WTC11 (cell line): ENCODE data around the gene TNFRSF6B. TPM values are rescaled to one million over a fixed set of nuclear protein-coding genes. Genes with fewer than 3 reads are reported as not detected.
A peak's percentile ranks its signal among the peaks of the same experiment; 100 is the strongest.

ENCODE experiments used
- ELF4 ChIP-seq: sonication (generic); formaldehyde crosslinking; IDR thresholded peaks from 2 replicates; pipeline ENCODE4 v1.8.1; 2022; ENCODE audit warnings: low read depth, mild to moderate bottlenecking, moderate library complexity, missing genetic modification reagents
- ETV6 ChIP-seq: sonication (generic); formaldehyde crosslinking; IDR thresholded peaks from 2 replicates; pipeline ENCODE4 v1.8.1; 2022; ENCODE audit warnings: mild to moderate bottlenecking, missing genetic modification reagents
- FOXJ3 ChIP-seq: sonication (generic); formaldehyde crosslinking; IDR thresholded peaks from 2 replicates; pipeline ENCODE4 v1.9.0; 2021; ENCODE audit warnings: missing genetic modification reagents, mild to moderate bottlenecking, borderline replicate concordance
- FOXK1 ChIP-seq: sonication (generic); formaldehyde crosslinking; IDR thresholded peaks from 2 replicates; pipeline ENCODE4 v1.8.0; 2022; ENCODE audit warnings: mild to moderate bottlenecking, moderate library complexity, missing genetic modification reagents
- IRF2 ChIP-seq: sonication (generic); formaldehyde crosslinking; IDR thresholded peaks from 2 replicates; pipeline ENCODE4 v1.8.0; 2022; ENCODE audit warnings: low read depth, missing genetic modification reagents, borderline replicate concordance
- NFE2L1 ChIP-seq: sonication (generic); formaldehyde crosslinking; IDR thresholded peaks from 2 replicates; pipeline ENCODE4 v1.8.1; 2023; ENCODE audit warnings: missing genetic modification reagents
- NR1H2 ChIP-seq: sonication (generic); formaldehyde crosslinking; IDR thresholded peaks from 2 replicates; pipeline ENCODE4 v1.9.0; 2021; ENCODE audit warnings: mild to moderate bottlenecking, moderate library complexity, missing genetic modification reagents
- OVOL2 ChIP-seq: fragments of 250-450 bp; sonication (Bioruptor Pico); IDR thresholded peaks from 2 replicates; pipeline ENCODE4 v1.9.0; 2021; ENCODE audit warnings: mild to moderate bottlenecking, borderline replicate concordance
- SMAD3 ChIP-seq: sonication (generic); formaldehyde crosslinking; IDR thresholded peaks from 2 replicates; pipeline ENCODE4 v1.8.0; 2022; ENCODE audit warnings: missing genetic modification reagents, mild to moderate bottlenecking, borderline replicate concordance
- TEAD1 ChIP-seq: sonication (generic); formaldehyde crosslinking; IDR thresholded peaks from 2 replicates; pipeline ENCODE4 v1.8.0; 2022; ENCODE audit warnings: mild to moderate bottlenecking, missing genetic modification reagents
- TP53 ChIP-seq: sonication (generic); formaldehyde crosslinking; IDR thresholded peaks from 2 replicates; pipeline ENCODE4 v1.8.1; 2023; ENCODE audit warnings: mild to moderate bottlenecking, missing genetic modification reagents
- ZBTB21 ChIP-seq: sonication (generic); formaldehyde crosslinking; IDR thresholded peaks from 2 replicates; pipeline ENCODE4 v1.8.1; 2023; ENCODE audit warnings: mild to moderate bottlenecking, missing genetic modification reagents, borderline replicate concordance
- ZNF423 ChIP-seq: fragments of 250-450 bp; sonication (Bioruptor Pico); IDR thresholded peaks from 2 replicates; pipeline ENCODE4 v2.1.2; 2022; ENCODE audit warnings: mild to moderate bottlenecking, moderate library complexity
- total RNA-seq: library from RNA; stranded (reverse); gene quantifications from 3 replicates; pipeline ENCODE4 v1.2.3, GENCODE V29; 2021
- TF ChIP-seq, protein P1 (sequence below): sonication (generic); formaldehyde crosslinking; IDR thresholded peaks from 2 replicates; pipeline ENCODE4 v1.8.0; 2023; ENCODE audit warnings: missing genetic modification reagents, mild to moderate bottlenecking, borderline replicate concordance
- TF ChIP-seq, protein P2 (sequence below): sonication (generic); formaldehyde crosslinking; IDR thresholded peaks from 2 replicates; pipeline ENCODE4 v1.8.0; 2022; ENCODE audit warnings: mild to moderate bottlenecking, missing genetic modification reagents
- TF ChIP-seq, protein P3 (sequence below): fragments of 250-450 bp; sonication (Bioruptor Pico); IDR thresholded peaks from 2 replicates; pipeline ENCODE4 v1.9.0; 2021; ENCODE audit warnings: mild to moderate bottlenecking
- TF ChIP-seq, protein P4 (sequence below): sonication (generic); formaldehyde crosslinking; IDR thresholded peaks from 2 replicates; pipeline ENCODE4 v1.8.0; 2022; ENCODE audit warnings: mild to moderate bottlenecking, missing genetic modification reagents
- TF ChIP-seq, protein P5 (sequence below): sonication (generic); formaldehyde crosslinking; IDR thresholded peaks from 2 replicates; pipeline ENCODE4 v1.8.0; 2023; ENCODE audit warnings: mild to moderate bottlenecking, missing genetic modification reagents
- TF ChIP-seq, protein P6 (sequence below): fragments of 250-450 bp; sonication (Bioruptor Pico); IDR thresholded peaks from 2 replicates; pipeline ENCODE4 v2.1.2; 2022; ENCODE audit warnings: mild to moderate bottlenecking, moderate library complexity
- TF ChIP-seq, protein P7 (sequence below): fragments of 250-450 bp; sonication (Bioruptor Pico); IDR thresholded peaks from 2 replicates; pipeline ENCODE4 v1.9.0; 2021; ENCODE audit warnings: mild to moderate bottlenecking, borderline replicate concordance

The TNFRSF6B gene
- total RNA-seq, 1 experiment from 2014 or later: not detected

DNA sequence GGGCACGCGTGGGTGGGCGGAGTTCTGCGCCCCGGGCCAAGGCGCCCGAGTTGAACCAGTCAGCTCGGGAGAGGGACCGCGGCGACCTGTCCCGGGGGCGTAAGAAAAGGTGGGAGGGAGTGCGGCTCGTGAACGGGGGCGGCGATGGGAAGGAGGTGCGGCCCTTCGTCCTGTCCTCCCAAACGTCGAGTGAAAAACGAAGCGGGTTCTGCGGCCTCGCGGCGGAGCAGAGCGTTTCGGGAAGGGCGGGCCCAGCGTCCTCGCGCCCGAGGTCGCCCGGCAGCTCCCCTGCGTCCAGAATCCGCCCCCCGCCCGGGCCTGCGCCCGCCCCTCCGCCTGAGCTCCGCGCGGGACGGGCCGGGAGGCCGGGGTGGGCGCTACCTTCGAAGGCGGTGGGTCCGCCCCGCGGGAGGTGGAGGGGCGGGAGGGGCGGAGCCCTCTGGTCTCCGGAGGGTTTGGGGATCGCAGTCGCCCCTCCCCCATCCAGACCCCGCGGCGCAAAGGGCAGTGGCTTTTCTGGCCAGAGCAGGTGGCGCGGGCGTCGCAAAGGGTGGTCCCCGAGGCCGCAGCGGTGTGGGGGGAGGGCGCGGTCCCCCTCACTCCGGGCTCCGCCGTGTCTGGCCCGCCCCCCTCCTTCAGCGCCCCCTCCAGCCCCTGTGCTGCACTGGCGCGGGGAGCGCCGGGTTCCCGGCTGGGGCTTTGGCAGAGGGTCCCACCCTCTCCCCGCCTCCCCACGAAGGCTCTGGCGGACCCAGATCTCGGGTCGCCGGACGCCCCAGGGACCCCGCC is 44.1 kb upstream of the TNFRSF6B start (continued):
- TF ChIP-seq TEAD1 (0 out of 2 replicates have a peak, but pooled peaks have one; percentile 32), ELF4 (CRISPR knock-in tag) (0 out of 2 replicates have a peak, but pooled peaks have one; percentile 81), IRF2 (CRISPR knock-in tag) (no peak), ETV6 (CRISPR knock-in tag) (no peak), ZNF423 (CRISPR knock-in tag) (peak; percentile 43), NR1H2 (CRISPR knock-in tag) (no peak), SMAD3 (CRISPR knock-in tag) (no peak), NFE2L1 (CRISPR knock-in tag) (no peak), FOXJ3 (CRISPR knock-in tag) (no peak), OVOL2 (no peak), FOXK1 (no peak), ZBTB21 (CRISPR knock-in tag) (no peak), TP53 (no peak)
- TF ChIP-seq, protein P1, sequence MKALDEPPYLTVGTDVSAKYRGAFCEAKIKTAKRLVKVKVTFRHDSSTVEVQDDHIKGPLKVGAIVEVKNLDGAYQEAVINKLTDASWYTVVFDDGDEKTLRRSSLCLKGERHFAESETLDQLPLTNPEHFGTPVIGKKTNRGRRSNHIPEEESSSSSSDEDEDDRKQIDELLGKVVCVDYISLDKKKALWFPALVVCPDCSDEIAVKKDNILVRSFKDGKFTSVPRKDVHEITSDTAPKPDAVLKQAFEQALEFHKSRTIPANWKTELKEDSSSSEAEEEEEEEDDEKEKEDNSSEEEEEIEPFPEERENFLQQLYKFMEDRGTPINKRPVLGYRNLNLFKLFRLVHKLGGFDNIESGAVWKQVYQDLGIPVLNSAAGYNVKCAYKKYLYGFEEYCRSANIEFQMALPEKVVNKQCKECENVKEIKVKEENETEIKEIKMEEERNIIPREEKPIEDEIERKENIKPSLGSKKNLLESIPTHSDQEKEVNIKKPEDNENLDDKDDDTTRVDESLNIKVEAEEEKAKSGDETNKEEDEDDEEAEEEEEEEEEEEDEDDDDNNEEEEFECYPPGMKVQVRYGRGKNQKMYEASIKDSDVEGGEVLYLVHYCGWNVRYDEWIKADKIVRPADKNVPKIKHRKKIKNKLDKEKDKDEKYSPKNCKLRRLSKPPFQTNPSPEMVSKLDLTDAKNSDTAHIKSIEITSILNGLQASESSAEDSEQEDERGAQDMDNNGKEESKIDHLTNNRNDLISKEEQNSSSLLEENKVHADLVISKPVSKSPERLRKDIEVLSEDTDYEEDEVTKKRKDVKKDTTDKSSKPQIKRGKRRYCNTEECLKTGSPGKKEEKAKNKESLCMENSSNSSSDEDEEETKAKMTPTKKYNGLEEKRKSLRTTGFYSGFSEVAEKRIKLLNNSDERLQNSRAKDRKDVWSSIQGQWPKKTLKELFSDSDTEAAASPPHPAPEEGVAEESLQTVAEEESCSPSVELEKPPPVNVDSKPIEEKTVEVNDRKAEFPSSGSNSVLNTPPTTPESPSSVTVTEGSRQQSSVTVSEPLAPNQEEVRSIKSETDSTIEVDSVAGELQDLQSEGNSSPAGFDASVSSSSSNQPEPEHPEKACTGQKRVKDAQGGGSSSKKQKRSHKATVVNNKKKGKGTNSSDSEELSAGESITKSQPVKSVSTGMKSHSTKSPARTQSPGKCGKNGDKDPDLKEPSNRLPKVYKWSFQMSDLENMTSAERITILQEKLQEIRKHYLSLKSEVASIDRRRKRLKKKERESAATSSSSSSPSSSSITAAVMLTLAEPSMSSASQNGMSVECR: no peak
- TF ChIP-seq, protein P2, sequence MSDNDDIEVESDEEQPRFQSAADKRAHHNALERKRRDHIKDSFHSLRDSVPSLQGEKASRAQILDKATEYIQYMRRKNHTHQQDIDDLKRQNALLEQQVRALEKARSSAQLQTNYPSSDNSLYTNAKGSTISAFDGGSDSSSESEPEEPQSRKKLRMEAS (CRISPR knock-in tag): peak; percentile 48; the same call in 1 of the 2 replicates
- TF ChIP-seq, protein P3, sequence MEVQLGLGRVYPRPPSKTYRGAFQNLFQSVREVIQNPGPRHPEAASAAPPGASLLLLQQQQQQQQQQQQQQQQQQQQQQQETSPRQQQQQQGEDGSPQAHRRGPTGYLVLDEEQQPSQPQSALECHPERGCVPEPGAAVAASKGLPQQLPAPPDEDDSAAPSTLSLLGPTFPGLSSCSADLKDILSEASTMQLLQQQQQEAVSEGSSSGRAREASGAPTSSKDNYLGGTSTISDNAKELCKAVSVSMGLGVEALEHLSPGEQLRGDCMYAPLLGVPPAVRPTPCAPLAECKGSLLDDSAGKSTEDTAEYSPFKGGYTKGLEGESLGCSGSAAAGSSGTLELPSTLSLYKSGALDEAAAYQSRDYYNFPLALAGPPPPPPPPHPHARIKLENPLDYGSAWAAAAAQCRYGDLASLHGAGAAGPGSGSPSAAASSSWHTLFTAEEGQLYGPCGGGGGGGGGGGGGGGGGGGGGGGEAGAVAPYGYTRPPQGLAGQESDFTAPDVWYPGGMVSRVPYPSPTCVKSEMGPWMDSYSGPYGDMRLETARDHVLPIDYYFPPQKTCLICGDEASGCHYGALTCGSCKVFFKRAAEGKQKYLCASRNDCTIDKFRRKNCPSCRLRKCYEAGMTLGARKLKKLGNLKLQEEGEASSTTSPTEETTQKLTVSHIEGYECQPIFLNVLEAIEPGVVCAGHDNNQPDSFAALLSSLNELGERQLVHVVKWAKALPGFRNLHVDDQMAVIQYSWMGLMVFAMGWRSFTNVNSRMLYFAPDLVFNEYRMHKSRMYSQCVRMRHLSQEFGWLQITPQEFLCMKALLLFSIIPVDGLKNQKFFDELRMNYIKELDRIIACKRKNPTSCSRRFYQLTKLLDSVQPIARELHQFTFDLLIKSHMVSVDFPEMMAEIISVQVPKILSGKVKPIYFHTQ (CRISPR knock-in tag): no peak
- TF ChIP-seq, protein P4, sequence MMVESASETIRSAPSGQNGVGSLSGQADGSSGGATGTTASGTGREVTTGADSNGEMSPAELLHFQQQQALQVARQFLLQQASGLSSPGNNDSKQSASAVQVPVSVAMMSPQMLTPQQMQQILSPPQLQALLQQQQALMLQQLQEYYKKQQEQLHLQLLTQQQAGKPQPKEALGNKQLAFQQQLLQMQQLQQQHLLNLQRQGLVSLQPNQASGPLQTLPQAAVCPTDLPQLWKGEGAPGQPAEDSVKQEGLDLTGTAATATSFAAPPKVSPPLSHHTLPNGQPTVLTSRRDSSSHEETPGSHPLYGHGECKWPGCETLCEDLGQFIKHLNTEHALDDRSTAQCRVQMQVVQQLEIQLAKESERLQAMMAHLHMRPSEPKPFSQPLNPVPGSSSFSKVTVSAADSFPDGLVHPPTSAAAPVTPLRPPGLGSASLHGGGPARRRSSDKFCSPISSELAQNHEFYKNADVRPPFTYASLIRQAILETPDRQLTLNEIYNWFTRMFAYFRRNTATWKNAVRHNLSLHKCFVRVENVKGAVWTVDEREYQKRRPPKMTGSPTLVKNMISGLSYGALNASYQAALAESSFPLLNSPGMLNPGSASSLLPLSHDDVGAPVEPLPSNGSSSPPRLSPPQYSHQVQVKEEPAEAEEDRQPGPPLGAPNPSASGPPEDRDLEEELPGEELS (CRISPR knock-in tag): no peak
- TF ChIP-seq, protein P5, sequence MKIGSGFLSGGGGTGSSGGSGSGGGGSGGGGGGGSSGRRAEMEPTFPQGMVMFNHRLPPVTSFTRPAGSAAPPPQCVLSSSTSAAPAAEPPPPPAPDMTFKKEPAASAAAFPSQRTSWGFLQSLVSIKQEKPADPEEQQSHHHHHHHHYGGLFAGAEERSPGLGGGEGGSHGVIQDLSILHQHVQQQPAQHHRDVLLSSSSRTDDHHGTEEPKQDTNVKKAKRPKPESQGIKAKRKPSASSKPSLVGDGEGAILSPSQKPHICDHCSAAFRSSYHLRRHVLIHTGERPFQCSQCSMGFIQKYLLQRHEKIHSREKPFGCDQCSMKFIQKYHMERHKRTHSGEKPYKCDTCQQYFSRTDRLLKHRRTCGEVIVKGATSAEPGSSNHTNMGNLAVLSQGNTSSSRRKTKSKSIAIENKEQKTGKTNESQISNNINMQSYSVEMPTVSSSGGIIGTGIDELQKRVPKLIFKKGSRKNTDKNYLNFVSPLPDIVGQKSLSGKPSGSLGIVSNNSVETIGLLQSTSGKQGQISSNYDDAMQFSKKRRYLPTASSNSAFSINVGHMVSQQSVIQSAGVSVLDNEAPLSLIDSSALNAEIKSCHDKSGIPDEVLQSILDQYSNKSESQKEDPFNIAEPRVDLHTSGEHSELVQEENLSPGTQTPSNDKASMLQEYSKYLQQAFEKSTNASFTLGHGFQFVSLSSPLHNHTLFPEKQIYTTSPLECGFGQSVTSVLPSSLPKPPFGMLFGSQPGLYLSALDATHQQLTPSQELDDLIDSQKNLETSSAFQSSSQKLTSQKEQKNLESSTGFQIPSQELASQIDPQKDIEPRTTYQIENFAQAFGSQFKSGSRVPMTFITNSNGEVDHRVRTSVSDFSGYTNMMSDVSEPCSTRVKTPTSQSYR (CRISPR knock-in tag): no peak; the same call in 1 of the 2 replicates
- TF ChIP-seq, protein P6, sequence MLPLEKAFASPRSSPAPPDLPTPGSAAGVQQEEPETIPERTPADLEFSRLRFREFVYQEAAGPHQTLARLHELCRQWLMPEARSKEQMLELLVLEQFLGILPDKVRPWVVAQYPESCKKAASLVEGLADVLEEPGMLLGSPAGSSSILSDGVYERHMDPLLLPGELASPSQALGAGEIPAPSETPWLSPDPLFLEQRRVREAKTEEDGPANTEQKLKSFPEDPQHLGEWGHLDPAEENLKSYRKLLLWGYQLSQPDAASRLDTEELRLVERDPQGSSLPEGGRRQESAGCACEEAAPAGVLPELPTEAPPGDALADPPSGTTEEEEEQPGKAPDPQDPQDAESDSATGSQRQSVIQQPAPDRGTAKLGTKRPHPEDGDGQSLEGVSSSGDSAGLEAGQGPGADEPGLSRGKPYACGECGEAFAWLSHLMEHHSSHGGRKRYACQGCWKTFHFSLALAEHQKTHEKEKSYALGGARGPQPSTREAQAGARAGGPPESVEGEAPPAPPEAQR (CRISPR knock-in tag): no peak
- TF ChIP-seq, protein P7, sequence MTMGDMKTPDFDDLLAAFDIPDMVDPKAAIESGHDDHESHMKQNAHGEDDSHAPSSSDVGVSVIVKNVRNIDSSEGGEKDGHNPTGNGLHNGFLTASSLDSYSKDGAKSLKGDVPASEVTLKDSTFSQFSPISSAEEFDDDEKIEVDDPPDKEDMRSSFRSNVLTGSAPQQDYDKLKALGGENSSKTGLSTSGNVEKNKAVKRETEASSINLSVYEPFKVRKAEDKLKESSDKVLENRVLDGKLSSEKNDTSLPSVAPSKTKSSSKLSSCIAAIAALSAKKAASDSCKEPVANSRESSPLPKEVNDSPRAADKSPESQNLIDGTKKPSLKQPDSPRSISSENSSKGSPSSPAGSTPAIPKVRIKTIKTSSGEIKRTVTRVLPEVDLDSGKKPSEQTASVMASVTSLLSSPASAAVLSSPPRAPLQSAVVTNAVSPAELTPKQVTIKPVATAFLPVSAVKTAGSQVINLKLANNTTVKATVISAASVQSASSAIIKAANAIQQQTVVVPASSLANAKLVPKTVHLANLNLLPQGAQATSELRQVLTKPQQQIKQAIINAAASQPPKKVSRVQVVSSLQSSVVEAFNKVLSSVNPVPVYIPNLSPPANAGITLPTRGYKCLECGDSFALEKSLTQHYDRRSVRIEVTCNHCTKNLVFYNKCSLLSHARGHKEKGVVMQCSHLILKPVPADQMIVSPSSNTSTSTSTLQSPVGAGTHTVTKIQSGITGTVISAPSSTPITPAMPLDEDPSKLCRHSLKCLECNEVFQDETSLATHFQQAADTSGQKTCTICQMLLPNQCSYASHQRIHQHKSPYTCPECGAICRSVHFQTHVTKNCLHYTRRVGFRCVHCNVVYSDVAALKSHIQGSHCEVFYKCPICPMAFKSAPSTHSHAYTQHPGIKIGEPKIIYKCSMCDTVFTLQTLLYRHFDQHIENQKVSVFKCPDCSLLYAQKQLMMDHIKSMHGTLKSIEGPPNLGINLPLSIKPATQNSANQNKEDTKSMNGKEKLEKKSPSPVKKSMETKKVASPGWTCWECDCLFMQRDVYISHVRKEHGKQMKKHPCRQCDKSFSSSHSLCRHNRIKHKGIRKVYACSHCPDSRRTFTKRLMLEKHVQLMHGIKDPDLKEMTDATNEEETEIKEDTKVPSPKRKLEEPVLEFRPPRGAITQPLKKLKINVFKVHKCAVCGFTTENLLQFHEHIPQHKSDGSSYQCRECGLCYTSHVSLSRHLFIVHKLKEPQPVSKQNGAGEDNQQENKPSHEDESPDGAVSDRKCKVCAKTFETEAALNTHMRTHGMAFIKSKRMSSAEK (CRISPR knock-in tag): no peak
